GM19043 (cell line): ENCODE measurements around the gene ZNF536.

Source experiments
- ATAC-seq: cut with Tn5 transposase; IDR thresholded peaks from one replicate; pipeline ENCODE4 v1.9.1; 2021; ENCODE audit warnings: low read depth; ENCODE audit not compliant: unreplicated experiment

The ZNF536 gene

GRCh38 chr19:30371960-30372824, at the start of gene ZNF536:
TSS of gene ZNF536 (plus strand) at chr19:30372384. CDS start at chr19:30443563, 71,179 bp downstream.
- ATAC-seq, result no peak

- no peak for ATAC-seq
These were observed 49.4 kb upstream of the ZNF536 start for GRCh38 chr19:30322641-30323320.

- ATAC-seq, result no peak
These were observed 48.3 kb upstream of the ZNF536 start for GRCh38 chr19:30323904-30324303.

GRCh38 chr19:30324982-30325381, 47.2 kb upstream of the ZNF536 start:
- ATAC-seq, result no peak

GRCh38 chr19:30325676-30326392, 46.4 kb upstream of the ZNF536 start:
- no peak for ATAC-seq

GRCh38 chr19:30326393-30326710, 45.8 kb upstream of the ZNF536 start:
- no peak for ATAC-seq

GRCh38 chr19:30327331-30327730, 44.9 kb upstream of the ZNF536 start:
- ATAC-seq, result no peak

- ATAC-seq, result no peak
These were observed 44.1 kb upstream of the ZNF536 start for GRCh38 chr19:30328096-30328495.

- no peak for ATAC-seq
These were observed 41.9 kb upstream of the ZNF536 start for GRCh38 chr19:30330266-30330665.

GRCh38 chr19:30332445-30333234, 39.5 kb upstream of the ZNF536 start:
- ATAC-seq, result no peak

- ATAC-seq, result no peak
These were observed 38.7 kb upstream of the ZNF536 start for GRCh38 chr19:30333291-30334065.

GRCh38 chr19:30334841-30335240, 37.3 kb upstream of the ZNF536 start:
- ATAC-seq, result no peak

GRCh38 chr19:30335306-30335886, 36.8 kb upstream of the ZNF536 start:
- ATAC-seq, result no peak

- ATAC-seq, result no peak
These were observed 35.9 kb upstream of the ZNF536 start for GRCh38 chr19:30336290-30336689.

- no peak for ATAC-seq
These were observed 34.1 kb upstream of the ZNF536 start for GRCh38 chr19:30338041-30338456.

- no peak for ATAC-seq
These were observed 33.1 kb upstream of the ZNF536 start for GRCh38 chr19:30338878-30339623.

GRCh38 chr19:30339624-30340525, 32.3 kb upstream of the ZNF536 start:
- no peak for ATAC-seq
